ENCODE measurements around the gene AKR1E2. TPM values are rescaled to one million over a fixed set of nuclear protein-coding genes. Genes with fewer than 3 reads are reported as not detected.

The AKR1E2 gene
- total RNA-seq, 1 donor from 2014 or later: 7.4 TPM

- TF ChIP-seq CTCF (IDR thresholded peaks at IDR 0.05; ENCODE audit: unreplicated experiment): no peak
- peaks cover 3% of the 10 kb centered on the region for H3K9me3 Mint-ChIP-seq (ENCODE audit: low read depth)
- H3K36me3 Mint-ChIP-seq (ENCODE audit: insufficient read depth): peaks cover 4% of the 10 kb centered on the region
- H3K4me1 Mint-ChIP-seq (ENCODE audit: low read depth): no peaks in the 10 kb centered on the region
- H3K27me3 Mint-ChIP-seq: no peaks in the 10 kb centered on the region
- no peak overlapping the region for H3K27ac Mint-ChIP-seq
- H3K4me3 Mint-ChIP-seq (ENCODE audit: low read depth): no peak overlapping the region
- DNase-seq (ENCODE audit: low spot score, unreplicated experiment): no peak
These were observed 13.3 kb downstream of the AKR1E2 start for GRCh38 chr10:4839353-4839752.

GRCh38 chr10:4840151-4840550 lies 14.1 kb downstream of the AKR1E2 start:
- H3K4me1 Mint-ChIP-seq (ENCODE audit: low read depth): no peaks in the 10 kb centered on the region
- no peak for TF ChIP-seq CTCF (IDR thresholded peaks at IDR 0.05; ENCODE audit: unreplicated experiment)
- H3K27me3 Mint-ChIP-seq: no peaks in the 10 kb centered on the region
- DNase-seq (ENCODE audit: low spot score, unreplicated experiment): no peak
- H3K4me3 Mint-ChIP-seq (ENCODE audit: low read depth): no peak overlapping the region
- peaks cover 5% of the 10 kb centered on the region for H3K36me3 Mint-ChIP-seq (ENCODE audit: insufficient read depth)
- no peak overlapping the region for H3K27ac Mint-ChIP-seq
- H3K9me3 Mint-ChIP-seq (ENCODE audit: low read depth): peaks cover 3% of the 10 kb centered on the region

- DNase-seq (ENCODE audit: low spot score, unreplicated experiment): no peak
- Mint-ChIP-seq H3K9me3 (ENCODE audit: low read depth) (peaks cover 3% of the 10 kb centered on the region), H3K27ac (no peak overlapping the region), H3K36me3 (ENCODE audit: insufficient read depth) (peaks cover 4% of the 10 kb centered on the region), H3K4me1 (ENCODE audit: low read depth) (no peaks in the 10 kb centered on the region), H3K4me3 (ENCODE audit: low read depth) (no peak overlapping the region), H3K27me3 (no peaks in the 10 kb centered on the region)
- no peak for TF ChIP-seq CTCF (IDR thresholded peaks at IDR 0.05; ENCODE audit: unreplicated experiment)
These were observed 17.6 kb downstream of the AKR1E2 start for GRCh38 chr10:4843525-4844180.

GRCh38 chr10:4844864-4845263 lies 18.9 kb downstream of the AKR1E2 start:
- TF ChIP-seq CTCF (IDR thresholded peaks at IDR 0.05; ENCODE audit: unreplicated experiment): no peak
- Mint-ChIP-seq H3K9me3 (ENCODE audit: low read depth) (peaks cover 3% of the 10 kb centered on the region), H3K36me3 (ENCODE audit: insufficient read depth) (peaks cover 4% of the 10 kb centered on the region), H3K4me3 (ENCODE audit: low read depth) (no peak overlapping the region), H3K4me1 (ENCODE audit: low read depth) (peaks cover 6% of the 10 kb centered on the region), H3K27ac (no peak overlapping the region), H3K27me3 (no peaks in the 10 kb centered on the region)
- DNase-seq (ENCODE audit: low spot score, unreplicated experiment): no peak

- DNase-seq (ENCODE audit: low spot score, unreplicated experiment): no peak
- H3K27me3 Mint-ChIP-seq: no peaks in the 10 kb centered on the region
- H3K36me3 Mint-ChIP-seq (ENCODE audit: insufficient read depth): peaks cover 4% of the 10 kb centered on the region
- H3K27ac Mint-ChIP-seq: no peak overlapping the region
- H3K4me1 Mint-ChIP-seq (ENCODE audit: low read depth): peaks cover 9% of the 10 kb centered on the region
- no peak for TF ChIP-seq CTCF (IDR thresholded peaks at IDR 0.05; ENCODE audit: unreplicated experiment)
- H3K9me3 Mint-ChIP-seq (ENCODE audit: low read depth): peaks cover 3% of the 10 kb centered on the region
- no peak overlapping the region for H3K4me3 Mint-ChIP-seq (ENCODE audit: low read depth)
These were observed 19.8 kb downstream of the AKR1E2 start for GRCh38 chr10:4845766-4846165.
